Measurements from ENCODE around the gene RIMBP3B. TPM values are rescaled to one million over a fixed set of nuclear protein-coding genes. Genes with fewer than 3 reads are reported as not detected.

Gene RIMBP3B
- 0.30 to 0.67 TPM (median 0.46 TPM) in 5 replicates for total RNA-seq (2022; extraction: Qiagen RNA extraction; ENCODE audit: low read depth)

GRCh38 chr22:21383701-21384467 is at the start of gene RIMBP3B:
RIMBP3B (plus strand) TSS chr22:21383751; CDS start chr22:21383859, 108 bp downstream.

GRCh38 chr22:21417227-21417746 is 33.7 kb downstream of the RIMBP3B start, which contains the start of gene HIC2:
HIC2 (plus strand) TSS chr22:21417371; CDS start chr22:21442832, 25,461 bp downstream.

Other genes with a start within 250 kb of the RIMBP3B start
- 2.5 to 3.8 TPM (median 3.1 TPM) in 5 replicates for gene HIC2, start 33.6 kb downstream of the RIMBP3B start, total RNA-seq (2022; extraction: Qiagen RNA extraction; ENCODE audit: low read depth)
- gene TMEM191C, start 83.6 kb downstream of the RIMBP3B start, total RNA-seq (2022; extraction: Qiagen RNA extraction; ENCODE audit: low read depth): 0.84 to 1.3 TPM (median 1.1 TPM) in 5 replicates
- 0.05 to 0.29 TPM (median 0.24 TPM) in 4 of 5 replicates, not detected in the other for gene RIMBP3C, start 167.7 kb downstream of the RIMBP3B start, total RNA-seq (2022; extraction: Qiagen RNA extraction; ENCODE audit: low read depth)
- 61.7 to 78.6 TPM (median 65.7 TPM) in 5 replicates for gene UBE2L3, start 184.0 kb downstream of the RIMBP3B start, total RNA-seq (2022; extraction: Qiagen RNA extraction; ENCODE audit: low read depth)
- gene YDJC, start 246.3 kb downstream of the RIMBP3B start, total RNA-seq (2022; extraction: Qiagen RNA extraction; ENCODE audit: low read depth): 34.4 to 65.5 TPM (median 52.7 TPM) in 5 replicates
- gene CCDC116, start 249.0 kb downstream of the RIMBP3B start, total RNA-seq (2022; extraction: Qiagen RNA extraction; ENCODE audit: low read depth): 0.06 to 0.12 TPM (median 0.10 TPM) in 3 of 5 replicates, not detected in the others